D721Med (cell line): ENCODE data around the gene HCN4.

Experiments
- DNase-seq: peaks from one replicate; pipeline ENCODE4 v3.0.0; 2011; ENCODE audit warnings: low spot score; ENCODE audit not compliant: insufficient read length
- FAIRE-seq: peaks from 2 replicates; lab custom pipeline; 2011; peaks lifted over from hg19 to GRCh38; lab: Jason Lieb, UNC
- CTCF ChIP-seq: IDR thresholded peaks from 2 replicates; pipeline ENCODE4 v1.5.1; 2012; ENCODE audit warnings: mild to moderate bottlenecking, control low read depth; ENCODE audit not compliant: insufficient read depth; ENCODE audit errors: missing control alignments

The HCN4 gene

GRCh38 chr15:73361337-73361736 lies 7.4 kb downstream of the HCN4 start:
- TF ChIP-seq CTCF: no peak
- no peak for DNase-seq
- FAIRE-seq: no peak

GRCh38 chr15:73359651-73360050 lies 9.1 kb downstream of the HCN4 start:
- DNase-seq (no peak), FAIRE-seq (no peak)
- no peak for TF ChIP-seq CTCF

- TF ChIP-seq CTCF: no peak
- DNase-seq (no peak), FAIRE-seq (no peak)
Observed at GRCh38 chr15:73357999-73358665, 10.6 kb downstream of the HCN4 start.

GRCh38 chr15:73355612-73356265 lies 13.0 kb downstream of the HCN4 start:
- no peak for DNase-seq
- no peak for FAIRE-seq
- TF ChIP-seq CTCF: no peak

- FAIRE-seq: no peak
Observed at GRCh38 chr15:73354241-73354640, 14.5 kb downstream of the HCN4 start.

GRCh38 chr15:73353734-73354133 lies 15.0 kb downstream of the HCN4 start:
- no peak for TF ChIP-seq CTCF
- FAIRE-seq (no peak), DNase-seq (no peak)

More at GRCh38 chr15:73354241-73354640, 14.5 kb downstream of the HCN4 start:
- no peak for DNase-seq
- no peak for TF ChIP-seq CTCF

GRCh38 chr15:73352082-73352481 lies 16.7 kb downstream of the HCN4 start:
- FAIRE-seq: no peak
- no peak for TF ChIP-seq CTCF
- no peak for DNase-seq
